Left lobe of liver (tissue), 1 donor: ENCODE data around the gene PLOD3. TPM values are rescaled to one million over a fixed set of nuclear protein-coding genes. Genes with fewer than 3 reads are reported as not detected.

Source experiments
- total RNA-seq: library from RNA; stranded (reverse); gene quantifications from one replicate; pipeline ENCODE4 v1.2.1, GENCODE V29; 2021
- donor health status: DM: no; HTN: yes; CAD: no.

PLOD3 gene
- total RNA-seq, 1 donor from 2014 or later = 54.8 TPM

Other genes with a start within 250 kb of the PLOD3 start
- gene MUC12, start 248.0 kb downstream of the PLOD3 start, total RNA-seq = 0.05 TPM
- not detected for gene MUC17, start 197.5 kb downstream of the PLOD3 start, total RNA-seq
- 23.5 TPM for gene TRIM56, start 132.1 kb downstream of the PLOD3 start, total RNA-seq
- 27.5 TPM for gene SERPINE1, start 90.5 kb downstream of the PLOD3 start, total RNA-seq
- gene AP1S1, start 63.1 kb downstream of the PLOD3 start, total RNA-seq = 26.8 TPM
- gene VGF, start 52.0 kb downstream of the PLOD3 start, total RNA-seq = not detected
- not detected for gene NAT16, start 37.3 kb downstream of the PLOD3 start, total RNA-seq
- gene MOGAT3, start 16.5 kb downstream of the PLOD3 start, total RNA-seq = 12.0 TPM
- gene ZNHIT1, start 584 bp upstream of the PLOD3 start, total RNA-seq = 115 TPM
- 8.6 TPM for gene CLDN15, start 20.2 kb upstream of the PLOD3 start, total RNA-seq
- gene FIS1, start 27.5 kb upstream of the PLOD3 start, total RNA-seq = 131 TPM
- gene IFT22, start 104.2 kb upstream of the PLOD3 start, total RNA-seq = 7.0 TPM
- gene COL26A1, start 145.3 kb upstream of the PLOD3 start, total RNA-seq = 6.7 TPM